Effector memory CD8-positive, alpha-beta T cell (primary cell): ENCODE results near the gene APBB2.

ENCODE experiments used
- ATAC-seq: fragments of 150-1000 bp; cut with Tn5 transposase; replicated peaks from 2 replicates; pipeline ENCODE4 v1.10.0; 2021; ENCODE audit warnings: mild to moderate bottlenecking, moderate library complexity
- DNase-seq, 3 experiments: peaks; one replicate each; pipeline ENCODE4 v3.0.0; 2021
- H3K27ac Mint-ChIP-seq, 2 donors: one replicate each; pipeline ENCODE4 v1.8.0; 2022; ENCODE audit warnings: mild to moderate bottlenecking in 2 of 2, mixed read lengths in 2 of 2, moderate library complexity in 2 of 2
- H3K27me3 Mint-ChIP-seq, 2 donors: one replicate each; pipeline ENCODE4 v1.8.0; 2022; ENCODE audit warnings: mixed read lengths in 2 of 2
- H3K36me3 Mint-ChIP-seq: one replicate; pipeline ENCODE4 v1.8.0; 2022; ENCODE audit warnings: mild to moderate bottlenecking, moderate library complexity, mixed read lengths; ENCODE audit not compliant: insufficient read depth
- H3K4me1 Mint-ChIP-seq, 2 donors: one replicate each; pipeline ENCODE4 v1.8.0; 2022; ENCODE audit warnings: low read depth in 2 of 2, mixed read lengths in 2 of 2
- H3K4me3 Mint-ChIP-seq, 2 donors: one replicate each; pipeline ENCODE4 v1.8.0; 2022; ENCODE audit warnings: mild to moderate bottlenecking in 2 of 2, mixed read lengths in 2 of 2, moderate library complexity in 2 of 2
- H3K9me3 Mint-ChIP-seq, 2 donors: one replicate each; pipeline ENCODE4 v1.8.0; 2022; ENCODE audit warnings: mixed read lengths in 2 of 2
- total RNA-seq, 9 experiments: gene quantifications; one replicate each; lab custom pipeline; 2026; lab: John Stamatoyannopoulos, UW

APBB2 gene
- 0 to 1.5 (median 0.29) reads per million in 9 experiments for total RNA-seq

DNA sequence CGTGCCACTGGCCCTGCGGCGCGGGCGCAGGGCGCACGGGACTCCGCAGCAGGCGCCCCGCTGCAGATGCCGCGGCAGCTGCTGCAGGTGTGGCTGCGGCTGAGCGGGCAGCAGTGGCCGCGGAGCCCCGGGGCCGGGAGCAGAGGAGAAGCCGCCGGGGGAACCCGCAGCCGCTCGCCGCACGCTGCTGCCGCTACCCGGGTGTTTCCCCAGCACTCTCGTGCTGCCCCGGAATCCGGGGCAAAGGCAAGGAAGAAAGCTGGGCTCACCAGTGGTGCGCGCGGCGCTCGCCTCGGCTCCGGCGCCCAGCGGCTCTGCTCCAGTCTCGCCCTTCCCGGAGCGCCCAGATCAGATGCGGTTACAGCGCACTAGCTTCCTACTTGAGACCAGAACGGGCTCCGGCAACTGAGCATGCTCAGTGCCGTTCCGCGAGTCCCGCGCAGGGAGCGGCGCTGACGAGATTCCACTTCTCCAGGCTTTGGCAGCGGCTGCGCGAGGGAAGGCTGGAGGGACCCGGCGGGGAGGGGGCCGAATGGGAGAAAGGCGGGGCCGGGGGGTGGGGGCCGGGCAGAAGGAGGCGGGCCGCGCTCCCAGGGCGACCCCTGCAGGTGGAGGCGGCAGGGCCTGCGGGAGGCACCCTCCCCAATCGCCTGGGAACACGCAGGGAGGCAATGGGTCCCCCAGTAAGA lies at the start of gene APBB2:
TSS of gene APBB2 (minus strand) at position 407 of the 689 bp plus-strand sequence. CDS start 181,288 bp downstream, outside the sequence.
- no peak for DNase-seq
- Mint-ChIP-seq H3K36me3 (no peaks in the 10 kb centered on the region), H3K27ac (no peak within 1 kb of the TSS), H3K9me3 (peaks cover 0 to 2% of the 10 kb centered on the region in 2 donors), H3K4me3 (peak within 1 kb of the TSS; percentile 36 to 40), H3K27me3 (peaks cover 58 to 65% of the 10 kb centered on the region in 2 donors), H3K4me1 (peaks cover 0 to 2% of the 10 kb centered on the region in 2 donors)
- ATAC-seq, result no peak

DNA sequence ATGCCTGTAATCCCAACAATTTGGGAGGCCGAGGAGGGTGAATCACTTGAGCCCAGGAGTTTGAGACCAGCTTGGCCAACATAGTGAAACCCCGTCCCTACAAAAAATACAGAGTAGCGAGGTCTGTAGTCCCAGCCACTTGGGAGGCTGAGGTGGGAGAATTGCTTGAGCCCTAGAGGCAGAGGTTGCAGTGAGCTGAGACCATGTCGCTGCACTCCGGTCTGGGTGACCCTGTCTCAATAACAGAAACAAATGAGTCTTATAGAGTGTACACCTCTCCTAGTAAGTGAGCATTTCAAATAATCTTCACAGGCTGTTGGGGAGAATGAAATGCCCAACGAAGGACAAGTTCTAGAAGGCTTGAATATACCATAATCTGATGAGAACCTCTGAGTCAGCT lies 47.9 kb upstream of the APBB2 start:
- Mint-ChIP-seq H3K9me3 (no peaks in the 10 kb centered on the region), H3K4me3 (no peak overlapping the region), H3K27ac (no peak overlapping the region), H3K27me3 (peaks cover 24 to 26% of the 10 kb centered on the region in 2 donors), H3K36me3 (no peaks in the 10 kb centered on the region), H3K4me1 (no peaks in the 10 kb centered on the region)
- DNase-seq (no peak), ATAC-seq (no peak)

DNA sequence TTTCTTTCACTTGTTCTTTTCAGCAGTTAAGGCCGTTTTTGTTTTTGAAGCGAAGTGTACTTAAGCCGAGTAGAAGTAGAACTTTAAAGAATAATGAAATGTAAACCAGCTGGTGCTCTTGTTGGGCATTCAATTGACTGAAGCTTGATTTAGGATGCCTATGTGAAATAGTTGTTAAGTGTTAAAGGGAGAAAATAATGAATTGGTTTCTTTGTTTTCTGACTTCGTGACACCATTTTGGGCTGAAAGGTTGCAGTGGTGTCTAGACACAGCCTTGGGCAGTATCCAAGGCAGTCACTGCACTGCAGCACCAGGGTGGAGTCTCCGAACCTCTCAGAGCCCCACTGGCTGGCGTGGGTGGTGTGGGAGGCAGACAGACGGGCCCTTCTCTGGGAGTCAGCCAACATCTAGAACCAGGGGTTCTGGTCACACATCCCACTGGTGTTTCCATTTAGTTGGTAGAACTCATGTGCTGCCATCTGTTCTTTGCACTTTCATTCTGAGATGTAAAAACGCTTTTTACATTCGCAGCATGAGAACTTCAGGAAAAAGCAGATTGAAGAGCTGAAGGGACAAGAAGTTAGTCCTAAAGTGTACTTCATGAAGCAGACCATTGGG lies 45.9 kb upstream of the APBB2 start:
- no peak for ATAC-seq
- H3K9me3 Mint-ChIP-seq, result no peaks in the 10 kb centered on the region
- no peak for DNase-seq
- no peak overlapping the region for H3K27ac Mint-ChIP-seq
- peaks cover 36 to 39% of the 10 kb centered on the region in 2 donors for H3K27me3 Mint-ChIP-seq
- H3K36me3 Mint-ChIP-seq, result no peaks in the 10 kb centered on the region
- no peak overlapping the region for H3K4me3 Mint-ChIP-seq
- no peaks in the 10 kb centered on the region for H3K4me1 Mint-ChIP-seq

DNA sequence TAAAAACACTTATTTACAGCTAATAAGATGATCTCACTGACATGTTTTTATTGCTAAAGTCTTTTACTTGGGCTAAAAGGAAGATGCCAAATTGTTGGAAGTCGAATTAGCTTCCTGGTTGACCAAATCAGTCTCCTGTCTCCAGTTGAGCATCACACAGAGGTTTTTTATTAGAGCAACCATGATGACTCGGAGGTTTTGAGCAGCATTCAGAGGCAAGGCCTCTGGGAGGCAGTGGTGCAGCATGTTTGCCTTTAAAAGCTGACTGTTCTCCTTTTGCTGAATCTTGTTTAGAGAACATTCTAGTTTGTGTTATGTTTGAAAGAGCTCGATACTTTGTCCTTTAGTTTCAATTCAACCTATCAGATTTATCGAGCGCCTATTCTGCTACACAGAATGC lies 44.4 kb upstream of the APBB2 start:
- no peaks in the 10 kb centered on the region for H3K9me3 Mint-ChIP-seq
- no peak for ATAC-seq
- H3K27ac Mint-ChIP-seq, result no peak overlapping the region
- no peak for DNase-seq
- H3K4me3 Mint-ChIP-seq, result no peak overlapping the region
- H3K27me3 Mint-ChIP-seq, result peaks cover 31 to 39% of the 10 kb centered on the region in 2 donors
- no peaks in the 10 kb centered on the region for H3K36me3 Mint-ChIP-seq
- no peaks in the 10 kb centered on the region for H3K4me1 Mint-ChIP-seq

DNA sequence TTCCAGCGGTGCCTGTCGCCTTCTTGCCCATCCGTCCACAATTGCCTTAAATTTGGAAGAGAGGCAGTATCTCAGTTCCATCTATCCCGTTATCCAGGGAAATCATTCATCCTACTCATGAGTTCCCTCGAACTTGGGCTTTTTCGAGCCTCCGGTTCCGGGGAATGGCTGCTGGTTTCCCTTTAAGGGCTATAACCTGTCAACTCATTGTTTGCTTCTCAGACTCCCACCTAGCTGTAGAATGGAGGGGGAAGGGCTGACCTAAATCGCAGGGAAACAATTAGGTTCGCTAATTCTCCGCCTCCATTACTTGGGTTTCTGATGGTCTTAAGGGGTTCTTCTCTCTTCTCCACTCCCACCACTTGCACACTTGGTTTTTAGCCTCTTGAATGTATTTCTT lies 43.6 kb upstream of the APBB2 start:
- peak overlapping the region; percentile 7 to 34 for H3K4me3 Mint-ChIP-seq
- no peaks in the 10 kb centered on the region for H3K9me3 Mint-ChIP-seq
- no peak overlapping the region for H3K27ac Mint-ChIP-seq
- ATAC-seq, result no peak
- no peaks in the 10 kb centered on the region for H3K4me1 Mint-ChIP-seq
- no peak for DNase-seq
- H3K27me3 Mint-ChIP-seq, result peaks cover 31 to 39% of the 10 kb centered on the region in 2 donors
- H3K36me3 Mint-ChIP-seq, result no peaks in the 10 kb centered on the region

DNA sequence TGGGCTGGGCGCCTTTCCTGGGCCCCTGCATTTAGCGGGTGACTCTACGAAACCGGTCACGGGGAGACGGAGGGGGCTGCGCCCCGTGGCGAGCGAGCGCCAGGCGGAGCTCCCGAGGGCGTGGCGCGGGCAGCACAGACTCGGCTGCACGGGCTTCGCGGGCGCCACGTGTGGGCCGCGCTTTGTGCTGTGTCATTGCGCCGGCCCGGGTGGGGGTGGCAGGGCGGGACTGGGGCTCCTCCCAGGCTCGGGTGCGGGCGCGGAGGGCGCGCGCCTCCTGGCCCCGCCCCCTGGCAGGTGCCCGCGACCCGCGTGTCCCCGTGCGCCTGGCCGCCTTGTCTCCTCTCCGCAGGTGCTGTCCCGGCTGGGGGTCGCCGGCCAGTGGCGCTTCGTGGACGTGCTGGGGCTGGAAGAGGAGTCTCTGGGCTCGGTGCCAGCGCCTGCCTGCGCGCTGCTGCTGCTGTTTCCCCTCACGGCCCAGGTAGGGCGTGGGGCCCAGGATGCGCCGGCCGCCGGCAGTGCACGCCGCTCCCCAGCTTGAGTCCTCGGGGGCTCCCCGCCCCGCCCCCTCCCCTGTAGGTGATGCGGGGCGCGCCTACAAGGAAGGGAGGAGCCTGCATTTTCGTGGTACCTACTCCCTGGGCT lies 43.0 kb upstream of the APBB2 start:
- H3K4me3 Mint-ChIP-seq, result peak overlapping the region; percentile 7 to 34
- H3K36me3 Mint-ChIP-seq, result peaks cover under 1% of the 10 kb centered on the region
- DNase-seq (no peak), ATAC-seq (no peak)
- H3K27ac Mint-ChIP-seq, result no peak overlapping the region
- H3K27me3 Mint-ChIP-seq, result peaks cover 31 to 39% of the 10 kb centered on the region in 2 donors
- no peaks in the 10 kb centered on the region for H3K9me3 Mint-ChIP-seq
- H3K4me1 Mint-ChIP-seq, result no peaks in the 10 kb centered on the region

DNA sequence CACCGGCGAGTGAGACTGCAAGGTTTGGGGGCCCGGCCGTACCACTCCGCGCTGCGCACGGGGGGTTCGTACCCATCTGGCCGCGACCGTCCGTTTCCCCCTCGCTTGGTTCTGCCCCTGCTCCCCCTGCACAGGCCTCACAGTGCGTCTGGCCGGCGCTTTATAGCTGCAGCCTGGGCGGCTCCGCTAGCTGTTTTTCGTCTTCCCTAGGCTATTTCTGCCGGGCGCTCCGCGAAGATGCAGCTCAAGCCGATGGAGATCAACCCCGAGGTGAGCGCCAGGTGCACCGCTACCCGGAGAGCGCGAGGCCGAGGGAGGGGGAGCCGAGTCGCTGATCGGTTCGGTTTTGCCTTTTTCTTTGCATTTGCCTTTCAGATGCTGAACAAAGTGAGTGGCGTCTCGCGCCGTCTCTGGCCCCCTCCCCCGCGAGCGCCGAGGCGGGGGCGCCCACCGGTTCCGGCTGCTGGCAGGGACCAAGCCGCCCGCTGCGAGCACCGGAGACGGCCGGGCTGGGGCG lies 42.5 kb upstream of the APBB2 start, which contains the start of gene UCHL1:
TSS of gene UCHL1 (plus strand) at position 189 of the 517 bp plus-strand sequence. CDS start at position 238, 49 bp downstream.
- DNase-seq, result no peak
- Mint-ChIP-seq H3K4me3 (peak within 1 kb of the TSS; percentile 7 to 34), H3K4me1 (no peaks in the 10 kb centered on the region), H3K9me3 (no peaks in the 10 kb centered on the region), H3K36me3 (peaks cover 2% of the 10 kb centered on the region), H3K27me3 (peaks cover 31 to 39% of the 10 kb centered on the region in 2 donors), H3K27ac (no peak within 1 kb of the TSS)
- ATAC-seq, result no peak

DNA sequence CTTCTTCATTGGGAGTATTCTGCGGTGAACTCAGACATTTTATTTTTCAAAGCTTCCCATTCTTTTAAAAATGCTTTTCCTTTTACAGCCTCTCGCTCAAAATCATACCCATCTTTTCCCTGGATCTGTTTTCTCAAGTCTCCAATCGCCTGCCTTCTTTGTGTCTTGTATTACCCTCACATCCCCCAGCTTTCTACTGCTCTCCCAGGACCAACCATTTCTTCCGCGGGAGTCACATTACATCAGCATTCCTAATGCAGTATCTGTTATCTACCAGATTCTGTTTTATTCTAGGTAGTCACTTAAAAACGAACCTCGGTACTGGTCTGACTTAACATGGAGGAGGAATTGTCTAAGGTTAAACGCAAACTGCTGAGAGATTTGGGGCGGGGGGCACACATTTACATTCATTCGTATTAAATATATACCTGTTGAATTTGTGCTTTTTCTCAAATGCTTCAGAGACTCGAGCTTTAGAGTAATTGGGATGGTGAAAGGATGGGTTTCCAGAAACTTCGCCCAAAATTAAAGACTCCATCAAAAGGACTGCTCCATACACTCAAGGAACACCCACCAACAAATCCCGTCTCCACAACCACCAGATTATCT lies 41.9 kb upstream of the APBB2 start:
- no peak overlapping the region for H3K4me3 Mint-ChIP-seq
- H3K27me3 Mint-ChIP-seq, result peaks cover 27 to 33% of the 10 kb centered on the region in 2 donors
- H3K9me3 Mint-ChIP-seq, result no peaks in the 10 kb centered on the region
- ATAC-seq, result no peak
- no peak overlapping the region for H3K27ac Mint-ChIP-seq
- no peak for DNase-seq
- no peaks in the 10 kb centered on the region for H3K4me1 Mint-ChIP-seq
- H3K36me3 Mint-ChIP-seq, result peaks cover 2% of the 10 kb centered on the region

DNA sequence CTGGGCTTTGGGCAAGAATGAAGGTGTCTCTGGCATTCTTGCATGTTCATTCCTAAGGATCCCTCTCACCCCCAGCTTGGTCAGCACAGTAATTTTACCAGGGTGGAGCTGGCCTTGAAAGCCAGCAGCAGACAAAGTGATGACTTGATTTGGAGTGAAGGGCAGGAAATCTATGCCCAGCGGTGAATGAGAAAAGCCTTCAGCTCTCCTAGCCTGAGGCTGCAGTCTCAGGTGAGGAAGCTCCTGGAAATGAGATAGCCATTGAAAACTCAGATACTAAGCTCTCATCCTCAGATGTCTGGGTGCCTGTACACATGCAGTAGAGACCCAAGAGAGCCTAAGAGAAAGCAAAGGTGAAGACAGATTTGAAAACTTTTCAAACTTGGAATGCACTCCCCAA lies 31.6 kb upstream of the APBB2 start:
- H3K9me3 Mint-ChIP-seq, result no peaks in the 10 kb centered on the region
- DNase-seq (no peak), ATAC-seq (no peak)
- H3K4me3 Mint-ChIP-seq, result no peak overlapping the region
- no peaks in the 10 kb centered on the region for H3K36me3 Mint-ChIP-seq
- no peaks in the 10 kb centered on the region for H3K4me1 Mint-ChIP-seq
- H3K27me3 Mint-ChIP-seq, result no peaks in the 10 kb centered on the region
- H3K27ac Mint-ChIP-seq, result no peak overlapping the region

DNA sequence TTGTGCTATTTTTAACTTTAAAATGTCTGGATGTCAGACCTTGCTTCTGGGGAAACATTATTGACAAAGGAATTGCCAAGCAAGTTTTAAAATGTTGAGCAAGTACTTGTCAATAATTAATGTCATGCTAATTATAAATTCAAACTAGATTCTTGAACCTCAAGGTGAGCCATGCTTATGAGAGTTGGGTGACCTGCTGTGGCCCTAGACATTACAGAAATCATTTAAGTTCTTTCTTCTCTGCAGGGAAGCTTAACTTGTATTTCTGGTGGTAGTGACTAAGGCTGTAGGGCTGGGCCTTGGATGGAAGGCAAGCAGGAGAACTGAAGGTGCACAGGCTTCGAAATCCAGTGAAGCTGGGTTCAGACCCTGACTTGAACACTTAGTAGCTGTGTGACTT lies 27.6 kb upstream of the APBB2 start:
- Mint-ChIP-seq H3K36me3 (no peaks in the 10 kb centered on the region), H3K27ac (no peak overlapping the region), H3K9me3 (no peaks in the 10 kb centered on the region), H3K4me1 (no peaks in the 10 kb centered on the region), H3K27me3 (no peaks in the 10 kb centered on the region), H3K4me3 (no peak overlapping the region)
- DNase-seq (no peak), ATAC-seq (no peak)

DNA sequence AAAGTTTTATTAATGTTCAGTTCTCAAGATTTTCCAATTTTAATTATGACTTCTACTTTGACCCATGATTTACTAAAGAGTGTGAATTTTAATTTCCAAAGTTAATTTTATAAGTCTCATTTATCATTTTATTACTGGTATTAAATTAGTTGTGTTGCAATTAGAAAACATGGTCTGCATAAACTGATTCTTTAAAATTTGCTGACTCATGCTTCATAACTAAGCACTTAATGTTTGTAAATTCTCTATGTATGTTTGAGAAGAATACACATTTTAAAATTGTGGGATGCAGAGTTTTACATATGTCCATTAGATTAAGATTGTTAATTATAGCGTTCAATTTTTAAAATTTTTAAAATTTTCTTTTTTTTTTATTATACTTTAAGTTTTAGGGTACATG lies 22.2 kb upstream of the APBB2 start:
- DNase-seq (no peak), ATAC-seq (no peak)
- H3K27ac Mint-ChIP-seq, result no peak overlapping the region
- no peaks in the 10 kb centered on the region for H3K9me3 Mint-ChIP-seq
- no peak overlapping the region for H3K4me3 Mint-ChIP-seq
- no peaks in the 10 kb centered on the region for H3K27me3 Mint-ChIP-seq
- no peaks in the 10 kb centered on the region for H3K4me1 Mint-ChIP-seq
- H3K36me3 Mint-ChIP-seq, result no peaks in the 10 kb centered on the region

DNA sequence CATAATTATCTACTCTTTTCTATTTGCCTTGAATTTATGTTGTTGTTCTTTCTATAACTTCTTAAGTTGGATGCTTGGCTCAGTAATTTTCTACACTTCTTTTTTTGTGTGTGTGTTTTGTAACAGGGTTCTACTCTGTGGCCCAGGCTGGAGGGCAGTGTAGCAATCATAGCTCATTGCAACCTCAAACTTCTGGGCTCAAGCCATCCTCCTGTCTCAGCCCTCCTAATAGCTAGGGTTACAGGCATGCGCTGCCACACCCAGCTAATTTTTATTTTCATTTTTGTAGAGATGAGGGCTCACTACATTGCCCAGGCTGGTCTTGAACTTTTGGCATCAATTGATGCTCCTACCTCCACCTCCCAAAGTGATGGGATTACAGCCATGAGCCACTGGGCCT lies 21.7 kb upstream of the APBB2 start:
- Mint-ChIP-seq H3K27ac (no peak overlapping the region), H3K36me3 (no peaks in the 10 kb centered on the region), H3K9me3 (no peaks in the 10 kb centered on the region), H3K27me3 (no peaks in the 10 kb centered on the region), H3K4me3 (no peak overlapping the region), H3K4me1 (no peaks in the 10 kb centered on the region)
- no peak for ATAC-seq
- no peak for DNase-seq

DNA sequence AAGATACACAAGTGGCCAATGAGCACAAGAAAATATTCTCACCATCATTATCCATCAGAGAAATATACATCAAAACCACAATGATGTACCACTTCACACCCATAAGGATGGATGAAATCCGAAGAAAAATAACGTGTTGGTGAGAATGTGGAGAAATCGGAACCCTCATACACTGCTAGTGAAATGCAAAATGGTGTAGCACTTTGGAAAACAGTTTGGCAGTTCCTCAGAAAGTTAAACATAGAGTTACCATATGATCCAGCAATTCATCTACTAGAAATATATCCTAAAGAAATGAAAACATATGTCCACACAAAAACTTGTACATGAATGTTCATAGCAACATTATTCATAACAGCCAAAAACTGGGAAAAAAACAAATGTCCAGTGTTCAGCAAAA lies 18.5 kb upstream of the APBB2 start:
- ATAC-seq, result no peak

More for the DNA sequence above, 18.5 kb upstream of the APBB2 start:
- Mint-ChIP-seq H3K27ac (no peak overlapping the region), H3K4me3 (no peak overlapping the region), H3K36me3 (no peaks in the 10 kb centered on the region), H3K9me3 (no peaks in the 10 kb centered on the region), H3K27me3 (no peaks in the 10 kb centered on the region), H3K4me1 (no peaks in the 10 kb centered on the region)
- no peak for DNase-seq
